Measurements from ENCODE around the gene AVP. TPM values are rescaled to one million over a fixed set of nuclear protein-coding genes. Genes with fewer than 3 reads are reported as not detected.

AVP gene
- total RNA-seq (ENCODE audit: low replicate concordance), result not detected in 2 replicates

GRCh38 chr20:3084283-3084985, at the start of gene AVP:
Gene AVP, minus strand, starts transcription at chr20:3084724. Its CDS starts 50 bp downstream, at chr20:3084674.

GRCh38 chr20:3071610-3072529, 12.7 kb downstream of the AVP start, which contains the start of gene OXT:
Gene OXT, plus strand, starts transcription at chr20:3071620. Its CDS starts 36 bp downstream, at chr20:3071656.

GRCh38 chr20:3045816-3046676, 38.5 kb downstream of the AVP start, which contains the start of gene MRPS26:
Gene MRPS26, plus strand, starts transcription at chr20:3046052. Its CDS starts 17 bp downstream, at chr20:3046069.

GRCh38 chr20:3043322-3043721, 41.2 kb downstream of the AVP start, which contains the start of gene GNRH2:
Gene GNRH2, plus strand, starts transcription at chr20:3043622. Its CDS starts 793 bp downstream, at chr20:3044415.

Other genes starting within 250 kb of the AVP start
- 18.0 and 19.1 TPM in 2 replicates for gene PCED1A, start 244.1 kb downstream of the AVP start, total RNA-seq (ENCODE audit: low replicate concordance)
- 66.8 and 135 TPM in 2 replicates for gene VPS16, start 244.0 kb downstream of the AVP start, total RNA-seq (ENCODE audit: low replicate concordance)
- gene PTPRA, start 211.2 kb downstream of the AVP start, total RNA-seq (ENCODE audit: low replicate concordance), result 22.8 and 30.8 TPM in 2 replicates
- gene GNRH2, start 41.1 kb downstream of the AVP start, total RNA-seq (ENCODE audit: low replicate concordance), result not detected in 2 replicates
- gene MRPS26, start 38.7 kb downstream of the AVP start, total RNA-seq (ENCODE audit: low replicate concordance), result 42.8 and 45.7 TPM in 2 replicates
- gene OXT, start 13.1 kb downstream of the AVP start, total RNA-seq (ENCODE audit: low replicate concordance), result not detected in 2 replicates
- 6.2 and 9.8 TPM in 2 replicates for gene FASTKD5, start 75.1 kb upstream of the AVP start, total RNA-seq (ENCODE audit: low replicate concordance)
- 1.5 and 2.1 TPM in 2 replicates for gene UBOX5, start 75.1 kb upstream of the AVP start, total RNA-seq (ENCODE audit: low replicate concordance)
- gene LZTS3, start 88.8 kb upstream of the AVP start, total RNA-seq (ENCODE audit: low replicate concordance), result 1.6 and 2.6 TPM in 2 replicates
- 27.2 and 38.4 TPM in 2 replicates for gene DDRGK1, start 120.0 kb upstream of the AVP start, total RNA-seq (ENCODE audit: low replicate concordance)
- gene ITPA, start 124.8 kb upstream of the AVP start, total RNA-seq (ENCODE audit: low replicate concordance), result 9.9 and 30.8 TPM in 2 replicates
- gene SLC4A11, start 154.5 kb upstream of the AVP start, total RNA-seq (ENCODE audit: low replicate concordance), result 0.83 and 1.2 TPM in 2 replicates

Data from smooth muscle cell of the coronary artery (primary cell).